HepG2 (cell line): ENCODE measurements around the gene LLGL1. TPM values are rescaled to one million over a fixed set of nuclear protein-coding genes. Genes with fewer than 3 reads are reported as not detected.

Source experiments
- ETV5 ChIP-seq: IDR thresholded peaks from 2 replicates; pipeline ENCODE4 v1.6.1; 2018; ENCODE audit warnings: missing biosample characterization, missing genetic modification reagents, inconsistent platforms, borderline replicate concordance
- FOXJ3 ChIP-seq: sonication (generic); formaldehyde crosslinking; IDR thresholded peaks from 2 replicates; pipeline ENCODE4 v1.4.0; 2020; ENCODE audit warnings: missing genetic modification reagents, mild to moderate bottlenecking, borderline replicate concordance
- KLF12 ChIP-seq: sonication (generic); formaldehyde crosslinking; IDR thresholded peaks from 2 replicates; pipeline ENCODE4 v1.4.0; 2020; ENCODE audit warnings: missing genetic modification reagents, borderline replicate concordance
- MIER2 ChIP-seq: IDR thresholded peaks from 2 replicates; pipeline ENCODE4 v1.6.1; 2016; ENCODE audit warnings: missing biosample characterization, missing genetic modification reagents
- MXD1 ChIP-seq: sonication (generic); formaldehyde crosslinking; IDR thresholded peaks from 2 replicates; pipeline ENCODE4 v1.4.0; 2020; ENCODE audit warnings: mild to moderate bottlenecking, missing genetic modification reagents
- NFYC ChIP-seq: IDR thresholded peaks from 2 replicates; pipeline ENCODE4 v1.6.1; 2016; ENCODE audit warnings: missing genetic modification reagents, missing compliant biosample characterization
- RBFOX2 ChIP-seq: fragments of 200-400 bp; formaldehyde crosslinking; IDR thresholded peaks from 2 replicates; pipeline ENCODE4 v1.6.1; 2017; ENCODE audit warnings: low read depth, mild to moderate bottlenecking, low read length
- RXRA ChIP-seq: sonication (generic); formaldehyde crosslinking; IDR thresholded peaks from 2 replicates; pipeline ENCODE4 v1.5.1; 2020; ENCODE audit warnings: missing genetic modification reagents
- SMAD1 ChIP-seq: sonication (generic); formaldehyde crosslinking; IDR thresholded peaks from 2 replicates; pipeline ENCODE4 v1.4.0; 2020; ENCODE audit warnings: missing genetic modification reagents, low read depth, mild to moderate bottlenecking, borderline replicate concordance
- THAP11 ChIP-seq: IDR thresholded peaks from 2 replicates; pipeline ENCODE4 v1.6.1; 2016; ENCODE audit warnings: missing biosample characterization, missing genetic modification reagents
- XRCC5 ChIP-seq: fragments of 200-400 bp; formaldehyde crosslinking; optimal IDR thresholded peaks from 2 replicates; pipeline ENCODE3; 2017; ENCODE audit warnings: mild to moderate bottlenecking, low read length
- ZMAT3 ChIP-seq: sonication (generic); formaldehyde crosslinking; conservative IDR thresholded peaks from 2 replicates; pipeline ENCODE4 v1.7.0; 2021; ENCODE audit warnings: missing genetic modification reagents
- ZNF280B ChIP-seq: sonication (generic); formaldehyde crosslinking; IDR thresholded peaks from 2 replicates; pipeline ENCODE4 v1.5.0; 2020; ENCODE audit warnings: missing genetic modification reagents, mild to moderate bottlenecking, borderline replicate concordance
- ZNF451 ChIP-seq: sonication (generic); formaldehyde crosslinking; IDR thresholded peaks from 2 replicates; pipeline ENCODE4 v1.5.0; 2020; ENCODE audit warnings: mild to moderate bottlenecking, missing genetic modification reagents
- ZNF790 ChIP-seq: sonication (generic); formaldehyde crosslinking; IDR thresholded peaks from 2 replicates; pipeline ENCODE4 v1.8.0; 2022; ENCODE audit warnings: missing genetic modification reagents, mild to moderate bottlenecking, borderline replicate concordance
- ZNF891 ChIP-seq: sonication (generic); formaldehyde crosslinking; IDR thresholded peaks from 2 replicates; pipeline ENCODE4 v1.5.0; 2020; ENCODE audit warnings: mild to moderate bottlenecking, missing genetic modification reagents
- polyA plus RNA-seq, 8 experiments: library from polyadenylated mRNA; depleted of rRNA in 3 of 8; stranded (reverse) in 7 of 8; unstranded in 1 of 8; fragments of >200 nt; fragmentation: Illumina TruSeq in 4 of 8; extraction: Trizol in 4 of 8; gene quantifications; 2 replicates each; pipeline versions ENCODE4 v1.2.1 to v1.2.3, GENCODE V29; 2011 to 2016; ENCODE audit warnings: low read depth in 4 of 8, missing spikeins in 1 of 8, mixed read lengths in 1 of 8; ENCODE audit not compliant: insufficient read depth in 1 of 8
- total RNA-seq, 5 experiments: library from RNA; depleted of rRNA; stranded (reverse); fragments of >200 nt; fragmentation: Illumina TruSeq; extraction: Trizol; gene quantifications; 2 replicates each; pipeline ENCODE4 v1.2.3, GENCODE V29; 2016; ENCODE audit warnings: low read depth in 1 of 5
- TF ChIP-seq, protein P1 (sequence below): sonication (generic); formaldehyde crosslinking; IDR thresholded peaks from 2 replicates; pipeline ENCODE4 v1.4.0; 2020; ENCODE audit warnings: mild to moderate bottlenecking, missing genetic modification reagents
- TF ChIP-seq, protein P2 (sequence below): sonication (generic); formaldehyde crosslinking; IDR thresholded peaks from 2 replicates; pipeline ENCODE4 v1.4.0; 2020; ENCODE audit warnings: missing genetic modification reagents, mild to moderate bottlenecking, borderline replicate concordance

The LLGL1 gene
- total and polyA plus RNA-seq, 2 of the 13 experiments (the other 11 are each of a cell fraction or from before 2014, with no cell fraction given): 15.0 to 15.3 TPM

DNA sequence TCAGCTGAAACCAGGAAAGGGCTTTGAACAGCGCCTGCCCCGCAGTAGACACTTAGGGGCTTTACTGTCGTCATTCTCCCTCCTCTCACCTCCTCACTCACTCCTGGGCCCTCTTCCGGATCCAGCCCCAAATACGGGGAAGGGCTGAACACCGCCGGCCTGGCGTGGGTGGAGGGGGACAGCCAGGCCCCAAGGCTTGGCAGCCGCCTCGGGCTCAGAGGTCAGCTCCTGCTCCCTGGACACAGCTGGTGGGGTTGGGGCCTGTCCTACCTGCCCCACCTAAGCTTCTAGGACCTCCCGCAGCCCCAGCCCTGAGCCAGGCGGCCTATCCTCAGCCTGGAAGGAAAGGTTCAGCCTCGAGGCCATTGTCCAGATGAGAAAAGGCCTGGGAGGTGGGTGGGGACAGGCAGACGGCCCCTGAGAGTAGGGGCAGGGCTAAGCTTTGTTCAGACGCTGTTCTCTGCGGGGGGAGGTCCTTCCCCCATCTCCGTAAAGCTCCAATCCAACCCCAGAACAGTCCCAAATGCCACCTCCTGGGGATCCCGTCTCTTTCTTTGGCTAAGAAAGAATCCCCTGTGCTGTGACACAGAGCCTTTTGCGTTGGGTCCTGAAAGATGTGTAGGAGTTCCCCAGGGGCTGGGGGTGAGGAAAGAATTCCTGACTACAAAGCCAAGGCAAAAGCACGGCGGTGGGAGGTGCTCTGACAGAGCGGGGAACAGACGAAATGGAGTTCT, 881 bp upstream of the LLGL1 start (continued):
- TF ChIP-seq, protein P1, sequence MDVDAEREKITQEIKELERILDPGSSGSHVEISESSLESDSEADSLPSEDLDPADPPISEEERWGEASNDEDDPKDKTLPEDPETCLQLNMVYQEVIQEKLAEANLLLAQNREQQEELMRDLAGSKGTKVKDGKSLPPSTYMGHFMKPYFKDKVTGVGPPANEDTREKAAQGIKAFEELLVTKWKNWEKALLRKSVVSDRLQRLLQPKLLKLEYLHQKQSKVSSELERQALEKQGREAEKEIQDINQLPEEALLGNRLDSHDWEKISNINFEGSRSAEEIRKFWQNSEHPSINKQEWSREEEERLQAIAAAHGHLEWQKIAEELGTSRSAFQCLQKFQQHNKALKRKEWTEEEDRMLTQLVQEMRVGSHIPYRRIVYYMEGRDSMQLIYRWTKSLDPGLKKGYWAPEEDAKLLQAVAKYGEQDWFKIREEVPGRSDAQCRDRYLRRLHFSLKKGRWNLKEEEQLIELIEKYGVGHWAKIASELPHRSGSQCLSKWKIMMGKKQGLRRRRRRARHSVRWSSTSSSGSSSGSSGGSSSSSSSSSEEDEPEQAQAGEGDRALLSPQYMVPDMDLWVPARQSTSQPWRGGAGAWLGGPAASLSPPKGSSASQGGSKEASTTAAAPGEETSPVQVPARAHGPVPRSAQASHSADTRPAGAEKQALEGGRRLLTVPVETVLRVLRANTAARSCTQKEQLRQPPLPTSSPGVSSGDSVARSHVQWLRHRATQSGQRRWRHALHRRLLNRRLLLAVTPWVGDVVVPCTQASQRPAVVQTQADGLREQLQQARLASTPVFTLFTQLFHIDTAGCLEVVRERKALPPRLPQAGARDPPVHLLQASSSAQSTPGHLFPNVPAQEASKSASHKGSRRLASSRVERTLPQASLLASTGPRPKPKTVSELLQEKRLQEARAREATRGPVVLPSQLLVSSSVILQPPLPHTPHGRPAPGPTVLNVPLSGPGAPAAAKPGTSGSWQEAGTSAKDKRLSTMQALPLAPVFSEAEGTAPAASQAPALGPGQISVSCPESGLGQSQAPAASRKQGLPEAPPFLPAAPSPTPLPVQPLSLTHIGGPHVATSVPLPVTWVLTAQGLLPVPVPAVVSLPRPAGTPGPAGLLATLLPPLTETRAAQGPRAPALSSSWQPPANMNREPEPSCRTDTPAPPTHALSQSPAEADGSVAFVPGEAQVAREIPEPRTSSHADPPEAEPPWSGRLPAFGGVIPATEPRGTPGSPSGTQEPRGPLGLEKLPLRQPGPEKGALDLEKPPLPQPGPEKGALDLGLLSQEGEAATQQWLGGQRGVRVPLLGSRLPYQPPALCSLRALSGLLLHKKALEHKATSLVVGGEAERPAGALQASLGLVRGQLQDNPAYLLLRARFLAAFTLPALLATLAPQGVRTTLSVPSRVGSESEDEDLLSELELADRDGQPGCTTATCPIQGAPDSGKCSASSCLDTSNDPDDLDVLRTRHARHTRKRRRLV (CRISPR knock-in tag): 0 out of 2 replicates have a peak, but pooled peaks have one; percentile 17
- peak; percentile 31; the same call in 1 of the 2 replicates for TF ChIP-seq MXD1 (CRISPR knock-in tag)
- peak; percentile 41 for TF ChIP-seq XRCC5
- peak; percentile 70; the same call in 1 of the 2 replicates for TF ChIP-seq THAP11 (CRISPR knock-in tag)
- TF ChIP-seq RXRA (CRISPR knock-in tag): peak; percentile 42; the same call in 1 of the 2 replicates
- TF ChIP-seq NFYC (CRISPR knock-in tag): no peak
- TF ChIP-seq ETV5: 0 out of 2 replicates have a peak, but pooled peaks have one; percentile 3
- TF ChIP-seq SMAD1: 0 out of 2 replicates have a peak, but pooled peaks have one; percentile 3
- TF ChIP-seq ZMAT3: no peak
- TF ChIP-seq ZNF280B (CRISPR knock-in tag): peak; percentile 53; the same call in 1 of the 2 replicates
- no peak for TF ChIP-seq ZNF790 (CRISPR knock-in tag)
- TF ChIP-seq, protein P2, sequence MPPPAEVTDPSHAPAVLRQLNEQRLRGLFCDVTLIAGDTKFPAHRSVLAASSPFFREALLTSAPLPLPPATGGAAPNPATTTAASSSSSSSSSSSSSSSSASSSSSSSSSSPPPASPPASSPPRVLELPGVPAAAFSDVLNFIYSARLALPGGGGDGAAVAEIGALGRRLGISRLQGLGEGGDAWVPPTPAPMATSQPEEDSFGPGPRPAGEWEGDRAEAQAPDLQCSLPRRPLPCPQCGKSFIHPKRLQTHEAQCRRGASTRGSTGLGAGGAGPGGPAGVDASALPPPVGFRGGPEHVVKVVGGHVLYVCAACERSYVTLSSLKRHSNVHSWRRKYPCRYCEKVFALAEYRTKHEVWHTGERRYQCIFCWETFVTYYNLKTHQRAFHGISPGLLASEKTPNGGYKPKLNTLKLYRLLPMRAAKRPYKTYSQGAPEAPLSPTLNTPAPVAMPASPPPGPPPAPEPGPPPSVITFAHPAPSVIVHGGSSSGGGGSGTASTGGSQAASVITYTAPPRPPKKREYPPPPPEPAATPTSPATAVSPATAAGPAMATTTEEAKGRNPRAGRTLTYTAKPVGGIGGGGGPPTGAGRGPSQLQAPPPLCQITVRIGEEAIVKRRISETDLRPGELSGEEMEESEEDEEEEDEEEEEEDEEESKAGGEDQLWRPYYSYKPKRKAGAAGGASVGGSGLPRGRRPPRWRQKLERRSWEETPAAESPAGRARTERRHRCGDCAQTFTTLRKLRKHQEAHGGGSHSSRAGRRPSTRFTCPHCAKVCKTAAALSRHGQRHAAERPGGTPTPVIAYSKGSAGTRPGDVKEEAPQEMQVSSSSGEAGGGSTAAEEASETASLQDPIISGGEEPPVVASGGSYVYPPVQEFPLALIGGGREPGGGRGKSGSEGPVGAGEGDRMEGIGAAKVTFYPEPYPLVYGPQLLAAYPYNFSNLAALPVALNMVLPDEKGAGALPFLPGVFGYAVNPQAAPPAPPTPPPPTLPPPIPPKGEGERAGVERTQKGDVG (CRISPR knock-in tag): no peak
- TF ChIP-seq MIER2: 0 out of 2 replicates have a peak, but pooled peaks have one; percentile 13
- TF ChIP-seq ZNF451 (CRISPR knock-in tag): 0 out of 2 replicates have a peak, but pooled peaks have one; percentile 6
- peak; percentile 29; the same call in 1 of the 2 replicates for TF ChIP-seq FOXJ3 (CRISPR knock-in tag)
- TF ChIP-seq RBFOX2: peak; percentile 48; the same call in 1 of the 2 replicates
- TF ChIP-seq KLF12: peak; percentile 72; the same call in 1 of the 2 replicates
- TF ChIP-seq ZNF891 (CRISPR knock-in tag): peak; percentile 36; the same call in 1 of the 2 replicates
